ENCODE data around the gene GABARAP. TPM values are rescaled to one million over a fixed set of nuclear protein-coding genes. Genes with fewer than 3 reads are reported as not detected.

The GABARAP gene
- total and polyA plus RNA-seq, 2 donors: 245 to 846 TPM

GRCh38 chr17:7283471-7284216 lies 41.4 kb upstream of the GABARAP start:
- H3K9me3 ChIP-seq (ENCODE audit: control insufficient read depth in 2 of 2, insufficient read depth in 1 of 2, low read length in 1 of 2): peaks cover 0 to 13% of the 10 kb centered on the region in 2 donors
- no peak for DNase-seq (ENCODE audit: low read depth in 6 of 9, low spot score in 9 of 9)
- WGBS: 84% methylated on average over 18 of the region's 18 CpGs
- no peak overlapping the region for H3K4me3 ChIP-seq (ENCODE audit: low read length in 2 of 2)
- peaks cover 19 to 24% of the 10 kb centered on the region in 2 donors for H3K4me1 ChIP-seq (ENCODE audit: control insufficient read depth in 2 of 2, insufficient read depth in 2 of 2, low read length in 2 of 2)
- H3K36me3 ChIP-seq (ENCODE audit: control insufficient read depth in 2 of 2, insufficient read depth in 2 of 2, low read length in 1 of 2): no peaks in the 10 kb centered on the region
- no peak overlapping the region for H3K27ac ChIP-seq (ENCODE audit: low read depth in 1 of 2, low read length in 1 of 2)
- H3K27me3 ChIP-seq (ENCODE audit: control insufficient read depth in 2 of 2, insufficient read depth in 1 of 2, low read length in 1 of 2): peaks cover 33 to 88% of the 10 kb centered on the region in 2 donors

- Histone ChIP-seq H3K27ac (ENCODE audit: low read depth in 1 of 2, low read length in 1 of 2) (no peak overlapping the region), H3K27me3 (ENCODE audit: control insufficient read depth in 2 of 2, insufficient read depth in 1 of 2, low read length in 1 of 2) (peaks cover 33 to 84% of the 10 kb centered on the region in 2 donors), H3K4me1 (ENCODE audit: control insufficient read depth in 2 of 2, insufficient read depth in 2 of 2, low read length in 2 of 2) (peaks cover 19 to 24% of the 10 kb centered on the region in 2 donors), H3K4me3 (ENCODE audit: low read length in 2 of 2) (no peak overlapping the region), H3K36me3 (ENCODE audit: control insufficient read depth in 2 of 2, insufficient read depth in 2 of 2, low read length in 1 of 2) (no peaks in the 10 kb centered on the region), H3K9me3 (ENCODE audit: control insufficient read depth in 2 of 2, insufficient read depth in 1 of 2, low read length in 1 of 2) (peaks cover 0 to 13% of the 10 kb centered on the region in 2 donors)
- DNase-seq (ENCODE audit: low read depth in 6 of 9, low spot score in 9 of 9): no peak
- WGBS: 71% methylated on average over 6 of the region's 6 CpGs
Measured at GRCh38 chr17:7282752-7283321, 40.6 kb upstream of the GABARAP start.

DNA sequence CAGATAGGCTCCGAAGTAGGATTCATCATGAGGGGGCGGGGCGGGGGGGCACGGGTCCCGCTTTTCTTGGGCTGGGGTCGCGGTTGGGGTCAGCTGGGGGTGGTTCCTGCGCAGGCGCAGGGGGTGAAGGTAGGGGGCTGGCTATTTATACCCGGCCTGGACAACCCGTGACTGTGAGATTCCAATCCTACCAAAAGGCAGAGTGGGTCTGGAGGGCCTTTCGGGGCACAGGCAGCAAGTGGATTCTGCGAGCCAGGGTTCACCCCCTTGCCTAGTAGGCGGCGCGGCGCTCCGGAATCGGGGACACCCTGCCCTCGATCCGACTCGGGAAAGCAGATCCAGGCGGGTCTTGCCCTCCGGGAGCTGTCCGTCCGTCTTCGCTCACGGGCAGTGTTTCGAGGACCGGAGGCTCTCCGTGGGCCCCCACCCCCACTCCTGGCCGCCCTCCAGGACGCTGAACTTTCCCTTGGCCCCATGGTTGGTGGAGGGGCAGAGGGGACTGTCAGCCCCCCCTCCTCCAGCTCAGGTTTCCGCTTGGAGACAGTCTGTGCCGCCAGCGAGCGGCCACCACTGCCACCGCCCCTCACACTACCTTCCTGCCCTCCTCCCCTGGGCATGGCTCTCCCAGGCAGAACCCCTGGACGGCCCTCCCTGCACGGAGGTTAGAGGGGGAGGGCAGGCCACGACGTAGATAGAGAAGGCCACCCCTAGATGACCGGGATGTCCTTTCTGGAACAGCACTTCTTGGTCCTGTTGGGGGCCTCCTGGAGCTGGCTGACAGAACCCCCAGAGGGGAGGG lies 39.9 kb upstream of the GABARAP start:
- Histone ChIP-seq H3K36me3 (ENCODE audit: control insufficient read depth in 2 of 2, insufficient read depth in 2 of 2, low read length in 1 of 2) (no peaks in the 10 kb centered on the region), H3K27me3 (ENCODE audit: control insufficient read depth in 2 of 2, insufficient read depth in 1 of 2, low read length in 1 of 2) (peaks cover 33 to 77% of the 10 kb centered on the region in 2 donors), H3K9me3 (ENCODE audit: control insufficient read depth in 2 of 2, insufficient read depth in 1 of 2, low read length in 1 of 2) (peaks cover 0 to 13% of the 10 kb centered on the region in 2 donors), H3K4me1 (ENCODE audit: control insufficient read depth in 2 of 2, insufficient read depth in 2 of 2, low read length in 2 of 2) (peaks cover 19 to 24% of the 10 kb centered on the region in 2 donors), H3K27ac (ENCODE audit: low read depth in 1 of 2, low read length in 1 of 2) (no peak overlapping the region), H3K4me3 (ENCODE audit: low read length in 2 of 2) (peak overlapping the region; percentile 27 to 35)
- 3% methylated on average over 43 of the region's 43 CpGs for WGBS
- no peak for DNase-seq (ENCODE audit: low read depth in 6 of 9, low spot score in 9 of 9)

- peaks cover 33 to 70% of the 10 kb centered on the region in 2 donors for H3K27me3 ChIP-seq (ENCODE audit: control insufficient read depth in 2 of 2, insufficient read depth in 1 of 2, low read length in 1 of 2)
- peak within 1 kb of the TSS; percentile 46 to 68 for H3K27ac ChIP-seq (ENCODE audit: low read depth in 1 of 2, low read length in 1 of 2)
- peak in 7 of 9 donors; percentile 58 to 89 (median 77) for DNase-seq (ENCODE audit: low read depth in 6 of 9, low spot score in 9 of 9)
- WGBS: 1% methylated on average over 71 of the region's 71 CpGs
- peaks cover 0 to 13% of the 10 kb centered on the region in 2 donors for H3K9me3 ChIP-seq (ENCODE audit: control insufficient read depth in 2 of 2, insufficient read depth in 1 of 2, low read length in 1 of 2)
- H3K36me3 ChIP-seq (ENCODE audit: control insufficient read depth in 2 of 2, insufficient read depth in 2 of 2, low read length in 1 of 2): no peaks in the 10 kb centered on the region
- peaks cover 19 to 24% of the 10 kb centered on the region in 2 donors for H3K4me1 ChIP-seq (ENCODE audit: control insufficient read depth in 2 of 2, insufficient read depth in 2 of 2, low read length in 2 of 2)
- H3K4me3 ChIP-seq (ENCODE audit: low read length in 2 of 2): peak within 1 kb of the TSS; percentile 27 to 35
Measured at GRCh38 chr17:7281074-7281952, 39.1 kb upstream of the GABARAP start, which contains the start of gene SLC2A4. SLC2A4 (plus strand) TSS chr17:7281718; CDS start chr17:7281935, 217 bp downstream.

DNA sequence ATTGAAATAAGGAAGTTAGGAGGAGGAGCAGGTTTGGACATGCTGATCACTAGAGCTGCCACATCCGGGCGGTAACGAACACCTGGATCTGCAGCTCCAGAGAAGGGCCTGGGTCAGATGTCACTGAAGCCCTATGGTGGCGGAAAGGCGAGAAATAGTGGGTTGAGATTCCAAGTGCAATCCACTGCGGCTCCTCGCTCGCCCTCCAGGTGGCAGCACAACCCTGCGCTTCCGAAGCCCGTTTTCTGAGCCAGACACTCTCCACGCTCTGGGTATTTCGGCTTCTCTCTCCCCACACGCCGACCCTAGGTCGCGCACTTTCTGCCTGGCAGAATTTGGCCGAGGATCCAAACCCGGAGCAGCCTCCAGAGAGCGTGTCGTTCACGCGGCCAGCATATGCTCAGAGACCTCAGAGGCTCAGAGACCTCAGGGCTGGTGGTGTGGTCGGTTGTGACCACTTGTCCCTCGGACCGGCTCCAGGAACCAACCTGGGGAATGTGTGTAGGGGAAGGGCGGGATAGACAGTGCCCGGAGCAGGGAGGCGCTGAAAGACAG lies 38.3 kb upstream of the GABARAP start:
- Histone ChIP-seq H3K27me3 (ENCODE audit: control insufficient read depth in 2 of 2, insufficient read depth in 1 of 2, low read length in 1 of 2) (peaks cover 28 to 66% of the 10 kb centered on the region in 2 donors), H3K27ac (ENCODE audit: low read depth in 1 of 2, low read length in 1 of 2) (peak overlapping the region; percentile 46 to 68), H3K4me3 (ENCODE audit: low read length in 2 of 2) (peak overlapping the region; percentile 27 to 35), H3K4me1 (ENCODE audit: control insufficient read depth in 2 of 2, insufficient read depth in 2 of 2, low read length in 2 of 2) (peaks cover 19 to 24% of the 10 kb centered on the region in 2 donors), H3K9me3 (ENCODE audit: control insufficient read depth in 2 of 2, insufficient read depth in 1 of 2, low read length in 1 of 2) (peaks cover 0 to 13% of the 10 kb centered on the region in 2 donors), H3K36me3 (ENCODE audit: control insufficient read depth in 2 of 2, insufficient read depth in 2 of 2, low read length in 1 of 2) (no peaks in the 10 kb centered on the region)
- DNase-seq (ENCODE audit: low read depth in 6 of 9, low spot score in 9 of 9): peak; percentile 60 to 90 (median 79)
- WGBS: 1% methylated on average over 29 of the region's 29 CpGs

GRCh38 chr17:7279448-7279847 lies 37.2 kb upstream of the GABARAP start:
- Histone ChIP-seq H3K27ac (ENCODE audit: low read depth in 1 of 2, low read length in 1 of 2) (no peak overlapping the region), H3K36me3 (ENCODE audit: control insufficient read depth in 2 of 2, insufficient read depth in 2 of 2, low read length in 1 of 2) (no peaks in the 10 kb centered on the region), H3K4me3 (ENCODE audit: low read length in 2 of 2) (no peak overlapping the region), H3K27me3 (ENCODE audit: control insufficient read depth in 2 of 2, insufficient read depth in 1 of 2, low read length in 1 of 2) (peaks cover 28 to 56% of the 10 kb centered on the region in 2 donors), H3K9me3 (ENCODE audit: control insufficient read depth in 2 of 2, insufficient read depth in 1 of 2, low read length in 1 of 2) (peaks cover 0 to 13% of the 10 kb centered on the region in 2 donors), H3K4me1 (ENCODE audit: control insufficient read depth in 2 of 2, insufficient read depth in 2 of 2, low read length in 2 of 2) (peaks cover 19 to 24% of the 10 kb centered on the region in 2 donors)
- WGBS: 97% methylated on average over 8 of the region's 8 CpGs
- no peak for DNase-seq (ENCODE audit: low read depth in 6 of 9, low spot score in 9 of 9)

GRCh38 chr17:7266784-7267183 lies 24.5 kb upstream of the GABARAP start:
- Histone ChIP-seq H3K4me1 (ENCODE audit: control insufficient read depth in 2 of 2, insufficient read depth in 2 of 2, low read length in 2 of 2) (peaks cover 8 to 20% of the 10 kb centered on the region in 2 donors), H3K9me3 (ENCODE audit: control insufficient read depth in 2 of 2, insufficient read depth in 1 of 2, low read length in 1 of 2) (peaks cover 0 to 3% of the 10 kb centered on the region in 2 donors), H3K27ac (ENCODE audit: low read depth in 1 of 2, low read length in 1 of 2) (no peak overlapping the region), H3K36me3 (ENCODE audit: control insufficient read depth in 2 of 2, insufficient read depth in 2 of 2, low read length in 1 of 2) (no peaks in the 10 kb centered on the region), H3K4me3 (ENCODE audit: low read length in 2 of 2) (no peak overlapping the region), H3K27me3 (ENCODE audit: control insufficient read depth in 2 of 2, insufficient read depth in 1 of 2, low read length in 1 of 2) (peaks cover 19 to 72% of the 10 kb centered on the region in 2 donors)
- 90% methylated on average over 1 of the region's 1 CpG for WGBS
- DNase-seq (ENCODE audit: low read depth in 6 of 9, low spot score in 9 of 9): no peak

- Histone ChIP-seq H3K9me3 (ENCODE audit: control insufficient read depth in 2 of 2, insufficient read depth in 1 of 2, low read length in 1 of 2) (peaks cover 0 to 3% of the 10 kb centered on the region in 2 donors), H3K36me3 (ENCODE audit: control insufficient read depth in 2 of 2, insufficient read depth in 2 of 2, low read length in 1 of 2) (peaks cover 12 to 13% of the 10 kb centered on the region in 2 donors), H3K27me3 (ENCODE audit: control insufficient read depth in 2 of 2, insufficient read depth in 1 of 2, low read length in 1 of 2) (peaks cover 39 to 80% of the 10 kb centered on the region in 2 donors), H3K27ac (ENCODE audit: low read depth in 1 of 2, low read length in 1 of 2) (no peak overlapping the region), H3K4me1 (ENCODE audit: control insufficient read depth in 2 of 2, insufficient read depth in 2 of 2, low read length in 2 of 2) (peaks cover 15 to 31% of the 10 kb centered on the region in 2 donors), H3K4me3 (ENCODE audit: low read length in 2 of 2) (no peak overlapping the region)
- 40% methylated on average over 4 of the region's 4 CpGs for WGBS
- DNase-seq (ENCODE audit: low read depth in 6 of 9, low spot score in 9 of 9): no peak
Measured at GRCh38 chr17:7263801-7264078, 21.5 kb upstream of the GABARAP start.
